Ovary (tissue), 9 donors: Measurements from ENCODE around the gene FITM2. TPM values are rescaled to one million over a fixed set of nuclear protein-coding genes. Genes with fewer than 3 reads are reported as not detected.

Experiments used
- DNase-seq, 5 donors: peaks; one replicate each; pipeline ENCODE4 v3.0.0-alpha.2; 2019 to 2020
- H3K27ac ChIP-seq, 2 donors: fragments of 200-600 bp; one replicate each; pipeline versions ENCODE4 v1.5.1 to v1.8.0; 2019 to 2022
- H3K27me3 ChIP-seq: fragments of 200-600 bp; one replicate; pipeline ENCODE4 v1.8.0; 2022
- H3K36me3 ChIP-seq: fragments of 200-600 bp; sonication (generic); one replicate; pipeline ENCODE4 v1.5.1; 2019
- H3K4me1 ChIP-seq: one replicate; pipeline ENCODE4 v1.8.1; 2013; ENCODE audit warnings: mild to moderate bottlenecking, moderate library complexity; ENCODE audit not compliant: insufficient read depth
- H3K4me3 ChIP-seq: fragments of 200-600 bp; sonication (generic); one replicate; pipeline ENCODE4 v1.5.1; 2017
- H3K9me3 ChIP-seq, 2 donors: fragments of 200-600 bp in 1 of 2; sonication (generic) in 1 of 2; one replicate each; pipeline versions ENCODE4 v1.5.1 to v1.8.1; 2013 to 2019; ENCODE audit warnings: mild to moderate bottlenecking in 1 of 2, moderate library complexity in 1 of 2
- EP300 ChIP-seq: sonication (generic); formaldehyde crosslinking; IDR thresholded peaks from one replicate; pipeline ENCODE4 v1.6.1; 2017; ENCODE audit warnings: antibody characterized with exemption
- POLR2A ChIP-seq: fragments of 450-650 bp; IDR thresholded peaks from one replicate; pipeline ENCODE4 v1.6.1; 2017; ENCODE audit warnings: antibody characterized with exemption, mild to moderate bottlenecking, moderate library complexity
- WGBS, 3 donors: extraction: QIAGEN DNeasy Blood & Tissue Kit in 1 of 3; methylation state at CpG; one replicate each; pipeline versions ENCODE4 v1.1.5 to v1.1.7; 2013 to 2017; 5-methylcytosine and 5-hydroxymethylcytosine counted together
- intact Hi-C, 4 donors: fragments of 100-400 bp; cut with DNase I; formaldehyde crosslinking; loops; one replicate each; pipeline versions ENCODE4 v1.11.0 to v1.15.1; 2022 to 2023
- polyA plus RNA-seq, 2 donors: library from polyadenylated mRNA; stranded (reverse); fragments of 200-250 nt in 1 of 2; fragments of 350-450 nt in 1 of 2; fragmentation: Illumina TruSeq in 1 of 2; extraction: RNeasy Lipid Tissue Mini Kit (QIAGEN cat#74804) in 1 of 2; gene quantifications; one replicate each; pipeline ENCODE4 v1.2.3, GENCODE V29; 2013 to 2014
- total RNA-seq, 7 donors: library from RNA; depleted of rRNA in 2 of 7; stranded (reverse); fragments of >200 nt in 2 of 7; fragmentation: NEBNext Ultra II Directional in 3 of 7; extraction: Animal tissue kit (Norgen Biotek cat#: 25700) in 3 of 7; gene quantifications; one replicate each; pipeline versions ENCODE4 v1.1.0 to v1.2.4, GENCODE V29; 2016 to 2023
- TF ChIP-seq, protein P1 (sequence below), 3 donors: fragments of 450-650 bp in 2 of 3; fragments of 200-600 bp in 1 of 3; IDR thresholded peaks; one replicate each; pipeline versions ENCODE4 v1.5.1 to v1.8.0; 2016 to 2022; ENCODE audit warnings: antibody characterized with exemption in 3 of 3, mild to moderate bottlenecking in 1 of 3
- donor health status: DM: no; HTN: no; CAD: no; lungs with moderate emphysema.
- donor health status: DM: no; HTN: no; CAD: no.
- donor health status: Bipolar disorder and iron deficiency.
- donor health status: DM: yes; HTN: yes; CAD: no.
- donor health status: DM: no; HTN: no; CAD: no.
- donor health status: DM: yes; HTN: yes; CAD: no.

The FITM2 gene
- total and polyA plus RNA-seq, 9 donors = 3.6 to 15.4 (median 8.0) TPM

- Histone ChIP-seq H3K36me3 (no peaks in the 10 kb centered on the region), H3K9me3 (no peaks in the 10 kb centered on the region), H3K27ac (no peak overlapping the region), H3K4me1 (peaks cover 1% of the 10 kb centered on the region), H3K27me3 (no peaks in the 10 kb centered on the region), H3K4me3 (no peak overlapping the region)
- intact Hi-C loops = no loop called here
- WGBS, 3 donors = 89 to 95% (median 89%) methylated on average over 4 of the region's 4 CpGs
- TF ChIP-seq EP300 (no peak), POLR2A (no peak)
- TF ChIP-seq, protein P1, sequence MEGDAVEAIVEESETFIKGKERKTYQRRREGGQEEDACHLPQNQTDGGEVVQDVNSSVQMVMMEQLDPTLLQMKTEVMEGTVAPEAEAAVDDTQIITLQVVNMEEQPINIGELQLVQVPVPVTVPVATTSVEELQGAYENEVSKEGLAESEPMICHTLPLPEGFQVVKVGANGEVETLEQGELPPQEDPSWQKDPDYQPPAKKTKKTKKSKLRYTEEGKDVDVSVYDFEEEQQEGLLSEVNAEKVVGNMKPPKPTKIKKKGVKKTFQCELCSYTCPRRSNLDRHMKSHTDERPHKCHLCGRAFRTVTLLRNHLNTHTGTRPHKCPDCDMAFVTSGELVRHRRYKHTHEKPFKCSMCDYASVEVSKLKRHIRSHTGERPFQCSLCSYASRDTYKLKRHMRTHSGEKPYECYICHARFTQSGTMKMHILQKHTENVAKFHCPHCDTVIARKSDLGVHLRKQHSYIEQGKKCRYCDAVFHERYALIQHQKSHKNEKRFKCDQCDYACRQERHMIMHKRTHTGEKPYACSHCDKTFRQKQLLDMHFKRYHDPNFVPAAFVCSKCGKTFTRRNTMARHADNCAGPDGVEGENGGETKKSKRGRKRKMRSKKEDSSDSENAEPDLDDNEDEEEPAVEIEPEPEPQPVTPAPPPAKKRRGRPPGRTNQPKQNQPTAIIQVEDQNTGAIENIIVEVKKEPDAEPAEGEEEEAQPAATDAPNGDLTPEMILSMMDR (IDR thresholded peaks at IDR 0.05) = no peak
- DNase-seq = no peak
Observed at GRCh38 chr20:44297721-44298120, 13.3 kb downstream of the FITM2 start.

- no peak overlapping the region for H3K27ac ChIP-seq
- WGBS, 3 donors = 83 to 92% (median 83%) methylated on average over 7 of the region's 7 CpGs
- no peaks in the 10 kb centered on the region for H3K27me3 ChIP-seq
- H3K9me3 ChIP-seq = no peaks in the 10 kb centered on the region
- TF ChIP-seq, protein P1 (IDR thresholded peaks at IDR 0.05) = no peak
- TF ChIP-seq EP300 (no peak), POLR2A (no peak)
- H3K4me1 ChIP-seq = no peaks in the 10 kb centered on the region
- H3K4me3 ChIP-seq = no peak overlapping the region
- no peak for DNase-seq
- H3K36me3 ChIP-seq = no peaks in the 10 kb centered on the region
- intact Hi-C loops = no loop called here
Observed at GRCh38 chr20:44296011-44296410, 15.0 kb downstream of the FITM2 start.

GRCh38 chr20:44291754-44292153, 19.2 kb downstream of the FITM2 start:
- no peaks in the 10 kb centered on the region for H3K27me3 ChIP-seq
- WGBS, 3 donors = 90 to 94% (median 93%) methylated on average over 7 of the region's 7 CpGs
- no peak overlapping the region for H3K4me3 ChIP-seq
- H3K36me3 ChIP-seq = no peaks in the 10 kb centered on the region
- TF ChIP-seq EP300 (no peak), POLR2A (no peak)
- TF ChIP-seq, protein P1 (IDR thresholded peaks at IDR 0.05) = no peak
- no peaks in the 10 kb centered on the region for H3K9me3 ChIP-seq
- no peak for DNase-seq
- H3K4me1 ChIP-seq = no peaks in the 10 kb centered on the region
- intact Hi-C loops = no loop called here
- no peak overlapping the region for H3K27ac ChIP-seq

- H3K4me3 ChIP-seq = no peak overlapping the region
- no peak for DNase-seq
- TF ChIP-seq POLR2A (no peak), EP300 (no peak)
- TF ChIP-seq, protein P1 (IDR thresholded peaks at IDR 0.05) = no peak
- H3K27ac ChIP-seq = no peak overlapping the region
- H3K36me3 ChIP-seq = no peaks in the 10 kb centered on the region
- H3K4me1 ChIP-seq = no peaks in the 10 kb centered on the region
- H3K27me3 ChIP-seq = no peaks in the 10 kb centered on the region
- WGBS, 3 donors = 93 to 99% (median 98%) methylated on average over 3 of the region's 3 CpGs
- H3K9me3 ChIP-seq = no peaks in the 10 kb centered on the region
- intact Hi-C loops = no loop called here
Observed at GRCh38 chr20:44288252-44288651, 22.8 kb downstream of the FITM2 start.
